ENCODE data around the gene FZR1.

Gene FZR1

DNA sequence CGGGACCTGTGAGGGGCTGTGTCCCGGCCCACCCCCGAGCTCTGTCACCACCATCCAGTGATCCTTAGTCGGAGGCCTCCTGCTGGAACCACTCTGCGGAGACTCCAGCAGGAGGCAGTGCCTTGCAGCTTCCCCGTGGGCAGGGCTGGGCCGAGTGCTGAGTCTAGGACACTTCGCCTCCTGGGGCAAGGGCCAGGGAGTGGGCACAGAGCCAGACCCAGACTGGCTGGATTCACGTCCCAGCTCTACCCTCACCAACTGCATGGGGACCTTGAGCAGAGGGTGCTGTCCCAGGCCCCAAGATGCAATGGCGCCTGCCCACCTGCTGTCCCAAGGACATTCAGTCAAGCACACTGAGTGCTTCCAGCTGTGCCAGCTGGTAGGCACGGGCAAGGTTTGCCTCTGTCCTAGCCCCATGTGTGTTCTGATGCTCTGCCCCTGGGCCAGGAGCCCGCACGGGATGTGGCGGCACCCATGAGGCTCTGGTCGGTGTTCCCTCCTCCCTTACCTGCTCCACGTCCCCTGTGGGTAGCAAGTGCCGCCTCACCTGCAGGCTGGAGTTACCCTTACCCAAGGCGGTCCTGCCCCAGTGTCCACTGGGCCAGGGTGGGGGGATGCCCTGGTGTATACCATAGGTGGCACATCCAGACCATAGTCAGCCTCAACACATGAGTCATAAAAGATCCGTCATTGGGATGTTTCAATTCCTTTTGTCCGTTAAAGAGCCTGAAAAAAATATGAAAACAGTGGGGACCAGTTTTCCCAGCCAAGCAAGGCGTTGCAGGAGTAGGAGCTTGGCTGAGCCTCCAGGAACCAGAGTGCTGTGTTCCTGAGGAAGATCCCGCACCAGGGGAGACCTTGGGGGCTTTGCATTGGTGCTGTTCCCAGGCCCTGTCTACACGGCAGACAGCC, 7.4 kb downstream of the FZR1 start:
- H3K36me3 ChIP-seq (ENCODE audit: control insufficient read depth, low read depth, low read length) = no peaks in the 10 kb centered on the region
- no peaks in the 10 kb centered on the region for H3K27me3 ChIP-seq (ENCODE audit: control insufficient read depth, insufficient read depth, low read length)
- H3K4me3 ChIP-seq (ENCODE audit: low read length) = no peak overlapping the region
- no peak overlapping the region for H3K27ac ChIP-seq (ENCODE audit: low read length)
- no peak overlapping the region for H3K9ac ChIP-seq (ENCODE audit: low read length)
- H3K9me3 ChIP-seq (ENCODE audit: control insufficient read depth, low read depth, low read length) = no peaks in the 10 kb centered on the region
- peaks cover 2% of the 10 kb centered on the region for H3K4me1 ChIP-seq (ENCODE audit: control insufficient read depth, low read depth, low read length)

DNA sequence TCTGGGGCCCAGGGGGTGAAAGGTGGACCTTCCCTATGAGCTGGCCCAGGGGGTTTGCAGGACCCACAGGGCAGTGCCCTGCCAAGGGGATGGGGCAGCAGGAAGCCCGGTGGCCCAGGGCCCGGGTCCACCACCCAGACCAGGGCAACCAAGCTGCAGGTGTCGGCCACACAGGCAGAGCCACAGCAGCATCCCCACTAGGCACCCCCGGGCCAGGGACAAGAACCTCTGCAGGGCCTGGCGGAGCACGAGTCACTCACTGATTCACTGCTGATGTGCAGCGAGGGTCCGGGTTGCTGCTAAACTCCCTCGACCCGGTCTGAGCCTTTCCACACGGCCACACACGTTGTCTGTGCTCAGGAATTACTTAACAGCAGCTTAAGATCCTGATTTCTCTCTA, 8.8 kb downstream of the FZR1 start:
- peaks cover 7% of the 10 kb centered on the region for H3K4me1 ChIP-seq (ENCODE audit: control insufficient read depth, low read depth, low read length)
- no peak overlapping the region for H3K4me3 ChIP-seq (ENCODE audit: low read length)
- no peaks in the 10 kb centered on the region for H3K27me3 ChIP-seq (ENCODE audit: control insufficient read depth, insufficient read depth, low read length)
- no peak overlapping the region for H3K27ac ChIP-seq (ENCODE audit: low read length)
- H3K9ac ChIP-seq (ENCODE audit: low read length) = no peak overlapping the region
- H3K9me3 ChIP-seq (ENCODE audit: control insufficient read depth, low read depth, low read length) = no peaks in the 10 kb centered on the region
- H3K36me3 ChIP-seq (ENCODE audit: control insufficient read depth, low read depth, low read length) = no peaks in the 10 kb centered on the region

DNA sequence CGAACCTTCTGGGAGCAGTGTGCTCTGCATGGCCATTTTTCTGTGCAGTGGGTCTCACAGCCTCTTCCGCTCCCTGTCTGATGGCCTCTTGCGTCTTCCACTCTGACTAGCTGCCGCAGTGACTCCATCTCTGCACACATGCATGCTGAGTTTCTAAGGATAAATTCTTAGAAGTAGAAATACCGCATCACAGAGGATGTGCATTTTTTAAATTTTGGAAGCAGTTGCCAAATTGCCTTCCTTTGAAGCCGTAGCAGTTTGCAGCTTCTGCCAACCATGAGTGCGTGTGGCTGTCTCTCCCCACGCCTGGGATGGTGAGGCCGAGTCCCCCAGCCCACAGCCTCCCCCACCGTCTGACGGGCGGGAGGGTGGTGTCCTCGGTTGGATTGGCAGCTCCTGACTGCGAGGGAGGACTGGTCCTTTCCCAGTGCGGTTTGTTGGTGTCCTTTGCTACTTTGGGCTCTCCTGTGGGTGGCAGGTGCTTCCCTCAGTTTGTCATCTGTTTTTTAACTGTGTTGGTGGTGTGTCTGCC, 9.8 kb downstream of the FZR1 start:
- Histone ChIP-seq H3K27me3 (ENCODE audit: control insufficient read depth, insufficient read depth, low read length) (no peaks in the 10 kb centered on the region), H3K36me3 (ENCODE audit: control insufficient read depth, low read depth, low read length) (no peaks in the 10 kb centered on the region), H3K9me3 (ENCODE audit: control insufficient read depth, low read depth, low read length) (no peaks in the 10 kb centered on the region), H3K4me3 (ENCODE audit: low read length) (no peak overlapping the region), H3K4me1 (ENCODE audit: control insufficient read depth, low read depth, low read length) (peaks cover 7% of the 10 kb centered on the region), H3K9ac (ENCODE audit: low read length) (no peak overlapping the region), H3K27ac (ENCODE audit: low read length) (no peak overlapping the region)

DNA sequence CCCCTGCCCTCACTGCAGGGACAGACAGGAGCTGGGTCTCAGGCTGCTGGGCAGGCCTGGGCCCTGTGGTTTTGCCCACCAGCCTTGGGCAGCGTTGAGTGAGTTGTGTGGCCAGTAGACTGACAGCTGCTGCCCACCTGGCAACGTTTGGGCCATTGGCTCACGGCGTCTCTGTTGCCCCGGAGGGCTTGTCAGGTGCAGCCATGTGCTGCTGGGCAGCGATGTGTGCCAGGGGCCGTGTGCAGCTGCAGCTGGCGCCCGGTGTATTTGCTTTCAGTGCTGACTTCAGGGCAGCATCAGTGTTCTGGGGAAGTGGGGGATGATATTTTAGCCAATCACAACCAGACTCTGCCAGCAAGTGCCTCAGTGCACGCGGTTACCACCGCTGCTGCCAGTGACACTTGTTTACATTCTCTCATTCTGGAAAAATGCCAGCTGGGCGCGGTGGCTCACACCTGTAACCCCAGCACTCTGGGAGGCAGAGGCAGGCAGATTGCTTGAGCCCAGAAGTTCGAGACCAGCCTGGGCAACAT, 10.6 kb downstream of the FZR1 start:
- H3K9ac ChIP-seq (ENCODE audit: low read length) = no peak overlapping the region
- H3K27ac ChIP-seq (ENCODE audit: low read length) = no peak overlapping the region
- no peaks in the 10 kb centered on the region for H3K9me3 ChIP-seq (ENCODE audit: control insufficient read depth, low read depth, low read length)
- H3K4me1 ChIP-seq (ENCODE audit: control insufficient read depth, low read depth, low read length) = peaks cover 7% of the 10 kb centered on the region
- no peak overlapping the region for H3K4me3 ChIP-seq (ENCODE audit: low read length)
- H3K27me3 ChIP-seq (ENCODE audit: control insufficient read depth, insufficient read depth, low read length) = no peaks in the 10 kb centered on the region
- no peaks in the 10 kb centered on the region for H3K36me3 ChIP-seq (ENCODE audit: control insufficient read depth, low read depth, low read length)

DNA sequence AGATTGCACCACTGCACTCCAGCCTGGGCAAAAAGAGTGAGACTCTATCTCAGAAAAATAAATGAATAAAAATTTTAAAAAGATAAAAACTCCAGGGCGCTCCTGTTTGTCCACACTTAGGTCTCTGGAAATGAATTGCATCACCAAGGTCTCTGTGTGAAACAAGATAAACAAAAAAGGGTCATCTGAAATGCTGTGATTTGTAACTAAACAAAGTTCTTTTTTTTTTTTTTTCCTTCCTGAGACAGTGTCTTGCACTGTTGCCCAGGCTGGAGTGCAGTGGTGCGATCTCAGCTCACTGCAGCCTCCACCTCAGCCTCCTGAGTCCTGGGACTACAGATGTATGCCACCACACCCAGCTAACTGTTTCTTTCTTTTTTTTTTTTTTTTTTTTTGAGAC, 11.5 kb downstream of the FZR1 start:
- Histone ChIP-seq H3K27me3 (ENCODE audit: control insufficient read depth, insufficient read depth, low read length) (no peaks in the 10 kb centered on the region), H3K4me1 (ENCODE audit: control insufficient read depth, low read depth, low read length) (peaks cover 7% of the 10 kb centered on the region), H3K9ac (ENCODE audit: low read length) (no peak overlapping the region), H3K36me3 (ENCODE audit: control insufficient read depth, low read depth, low read length) (no peaks in the 10 kb centered on the region), H3K27ac (ENCODE audit: low read length) (no peak overlapping the region), H3K9me3 (ENCODE audit: control insufficient read depth, low read depth, low read length) (no peaks in the 10 kb centered on the region), H3K4me3 (ENCODE audit: low read length) (no peak overlapping the region)

DNA sequence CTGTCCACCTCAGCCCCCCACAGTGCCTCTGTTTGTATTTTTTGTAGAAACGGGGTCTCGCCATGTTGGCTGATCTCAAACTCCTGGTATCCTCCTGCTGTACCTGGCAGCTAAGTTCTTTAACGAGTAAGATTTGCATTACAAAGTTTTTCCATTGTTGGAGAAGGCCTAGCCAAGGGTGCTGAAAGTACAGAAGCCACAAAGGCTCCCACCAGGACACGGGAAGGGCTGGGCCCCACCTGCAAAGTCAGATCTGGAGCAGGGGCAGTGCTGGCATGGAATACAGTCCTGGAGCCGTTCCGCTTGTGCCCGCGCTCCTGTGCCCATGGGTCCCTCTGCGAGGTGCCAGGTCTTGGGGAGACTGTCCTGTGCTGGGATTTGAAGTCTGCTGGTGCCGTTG, 12.1 kb downstream of the FZR1 start:
- Histone ChIP-seq H3K27ac (ENCODE audit: low read length) (no peak overlapping the region), H3K4me3 (ENCODE audit: low read length) (peak overlapping the region; percentile 23), H3K9me3 (ENCODE audit: control insufficient read depth, low read depth, low read length) (no peaks in the 10 kb centered on the region), H3K9ac (ENCODE audit: low read length) (peak overlapping the region; percentile 13), H3K27me3 (ENCODE audit: control insufficient read depth, insufficient read depth, low read length) (no peaks in the 10 kb centered on the region), H3K36me3 (ENCODE audit: control insufficient read depth, low read depth, low read length) (no peaks in the 10 kb centered on the region), H3K4me1 (ENCODE audit: control insufficient read depth, low read depth, low read length) (peaks cover 7% of the 10 kb centered on the region)

DNA sequence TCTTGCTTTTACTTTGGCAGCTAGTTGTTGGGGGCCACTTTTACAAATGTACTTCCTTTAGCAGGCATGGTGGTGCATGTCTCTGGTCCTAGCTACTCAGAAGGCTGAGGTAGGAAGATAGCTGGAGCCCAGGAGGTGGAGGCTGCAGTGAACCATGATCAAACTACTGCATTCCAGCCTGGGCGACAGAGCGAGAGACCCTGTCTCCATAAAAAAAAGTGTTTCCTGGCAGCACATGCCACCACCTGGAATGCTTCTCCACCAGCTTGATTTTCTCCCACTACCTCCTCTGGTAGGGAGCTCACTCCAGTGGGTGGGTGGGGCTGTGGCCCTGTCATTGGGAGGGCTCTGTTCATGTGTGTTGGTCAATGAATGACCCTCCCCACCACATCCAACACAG, 12.5 kb downstream of the FZR1 start:
- Histone ChIP-seq H3K4me1 (ENCODE audit: control insufficient read depth, low read depth, low read length) (peaks cover 7% of the 10 kb centered on the region), H3K36me3 (ENCODE audit: control insufficient read depth, low read depth, low read length) (no peaks in the 10 kb centered on the region), H3K27ac (ENCODE audit: low read length) (no peak overlapping the region)

GRCh38 chr19:3519126-3519525, 13.0 kb downstream of the FZR1 start:
- Histone ChIP-seq H3K9ac (ENCODE audit: low read length) (peak overlapping the region; percentile 13), H3K4me1 (ENCODE audit: control insufficient read depth, low read depth, low read length) (peaks cover 7% of the 10 kb centered on the region), H3K27ac (ENCODE audit: low read length) (no peak overlapping the region), H3K36me3 (ENCODE audit: control insufficient read depth, low read depth, low read length) (no peaks in the 10 kb centered on the region), H3K27me3 (ENCODE audit: control insufficient read depth, insufficient read depth, low read length) (no peaks in the 10 kb centered on the region), H3K4me3 (ENCODE audit: low read length) (no peak overlapping the region), H3K9me3 (ENCODE audit: control insufficient read depth, low read depth, low read length) (no peaks in the 10 kb centered on the region)

More for the DNA sequence above, 12.5 kb downstream of the FZR1 start:
- H3K4me3 ChIP-seq (ENCODE audit: low read length) = peak overlapping the region; percentile 23
- H3K9ac ChIP-seq (ENCODE audit: low read length) = peak overlapping the region; percentile 13
- H3K9me3 ChIP-seq (ENCODE audit: control insufficient read depth, low read depth, low read length) = no peaks in the 10 kb centered on the region
- no peaks in the 10 kb centered on the region for H3K27me3 ChIP-seq (ENCODE audit: control insufficient read depth, insufficient read depth, low read length)

DNA sequence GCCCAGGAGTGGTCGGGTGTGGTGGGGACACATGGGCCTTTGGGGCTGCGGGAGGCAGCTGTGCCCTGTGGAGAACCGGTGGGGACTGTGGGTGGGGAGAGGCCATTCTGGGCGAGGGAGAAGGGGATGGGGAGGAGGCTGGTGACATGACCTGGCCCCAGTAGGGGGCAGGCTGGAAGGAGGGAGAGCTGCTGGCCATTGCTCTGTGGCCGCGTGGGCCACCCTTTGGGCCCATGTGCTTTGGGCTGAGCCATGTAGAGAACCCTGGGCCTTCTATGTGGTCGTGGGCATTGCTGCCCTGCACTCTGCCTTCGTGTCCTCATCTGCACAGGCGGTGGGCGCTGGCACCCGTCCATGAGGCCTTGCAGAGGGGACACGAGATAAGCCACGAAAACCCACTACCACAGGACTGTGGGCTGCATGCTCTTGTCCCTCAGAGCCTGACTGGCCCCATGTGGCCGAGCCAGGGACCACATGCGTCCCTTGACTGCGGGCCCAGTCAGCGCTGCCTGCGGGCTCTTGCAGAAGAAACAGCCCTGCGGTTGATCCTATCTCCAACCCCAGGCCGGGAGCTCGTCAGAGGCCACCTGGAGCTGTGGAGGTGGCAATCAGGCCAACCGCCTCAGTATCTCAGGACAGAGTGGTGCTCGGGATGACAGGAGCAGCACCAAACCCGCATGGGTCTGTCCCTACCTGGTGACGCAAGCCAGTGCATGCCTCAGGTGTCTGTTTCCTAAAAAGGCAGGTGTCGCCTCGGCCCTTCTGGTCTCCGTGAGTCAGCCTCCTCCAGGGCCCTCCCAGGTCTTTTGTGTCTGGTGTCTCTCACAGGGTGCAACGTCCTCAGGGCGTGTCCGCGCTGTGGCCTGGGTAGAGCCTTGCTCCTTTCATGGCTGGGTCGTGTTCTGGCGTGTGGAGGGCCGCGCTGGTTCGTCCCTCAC, 14.3 kb downstream of the FZR1 start:
- Histone ChIP-seq H3K9me3 (ENCODE audit: control insufficient read depth, low read depth, low read length) (no peaks in the 10 kb centered on the region), H3K4me1 (ENCODE audit: control insufficient read depth, low read depth, low read length) (peaks cover 7% of the 10 kb centered on the region), H3K9ac (ENCODE audit: low read length) (no peak overlapping the region), H3K27me3 (ENCODE audit: control insufficient read depth, insufficient read depth, low read length) (no peaks in the 10 kb centered on the region), H3K36me3 (ENCODE audit: control insufficient read depth, low read depth, low read length) (peaks cover 3% of the 10 kb centered on the region), H3K27ac (ENCODE audit: low read length) (no peak overlapping the region), H3K4me3 (ENCODE audit: low read length) (no peak overlapping the region)

DNA sequence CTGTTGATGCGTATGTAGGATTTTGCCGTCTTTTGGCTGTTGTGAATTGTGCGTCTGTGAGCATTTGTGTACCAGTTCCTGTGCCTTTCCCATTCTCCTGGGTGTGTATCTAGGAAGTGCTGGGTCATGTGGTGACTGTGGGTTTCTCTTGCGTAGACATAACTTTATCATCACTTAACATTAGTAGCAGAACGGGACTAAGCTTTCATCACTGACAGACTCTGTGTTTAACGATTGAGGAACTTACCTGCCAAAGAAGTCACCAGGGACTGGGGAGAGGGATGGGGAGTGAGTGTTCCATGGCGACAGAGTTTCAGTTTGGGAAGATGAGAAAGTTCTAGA, 15.0 kb downstream of the FZR1 start:
- H3K27ac ChIP-seq (ENCODE audit: low read length) = no peak overlapping the region
- no peak overlapping the region for H3K9ac ChIP-seq (ENCODE audit: low read length)
- no peaks in the 10 kb centered on the region for H3K27me3 ChIP-seq (ENCODE audit: control insufficient read depth, insufficient read depth, low read length)
- H3K9me3 ChIP-seq (ENCODE audit: control insufficient read depth, low read depth, low read length) = no peaks in the 10 kb centered on the region
- H3K4me3 ChIP-seq (ENCODE audit: low read length) = no peak overlapping the region
- peaks cover 7% of the 10 kb centered on the region for H3K4me1 ChIP-seq (ENCODE audit: control insufficient read depth, low read depth, low read length)
- H3K36me3 ChIP-seq (ENCODE audit: control insufficient read depth, low read depth, low read length) = peaks cover 5% of the 10 kb centered on the region
